Ishikawa (cell line): Measurements from ENCODE around the gene INSIG1.

Source experiments
- CEBPB ChIP-seq: IDR thresholded peaks from 2 replicates; pipeline ENCODE4 v1.6.1; 2012
- FOXM1 ChIP-seq: IDR thresholded peaks from 2 replicates; pipeline ENCODE4 v1.6.1; 2012; ENCODE audit warnings: low read depth, borderline replicate concordance
- NFIC ChIP-seq: IDR thresholded peaks from 2 replicates; pipeline ENCODE4 v1.6.1; 2012
- RAD21 ChIP-seq: IDR thresholded peaks from 2 replicates; pipeline ENCODE4 v1.6.1; 2012; ENCODE audit warnings: low read depth
- TCF12 ChIP-seq: IDR thresholded peaks from 2 replicates; pipeline ENCODE4 v1.6.1; 2012; ENCODE audit warnings: low read depth
- TF ChIP-seq, protein P1 (sequence below): IDR thresholded peaks from 2 replicates; pipeline ENCODE4 v1.6.1; 2012; ENCODE audit warnings: low read depth, mild to moderate bottlenecking

DNA sequence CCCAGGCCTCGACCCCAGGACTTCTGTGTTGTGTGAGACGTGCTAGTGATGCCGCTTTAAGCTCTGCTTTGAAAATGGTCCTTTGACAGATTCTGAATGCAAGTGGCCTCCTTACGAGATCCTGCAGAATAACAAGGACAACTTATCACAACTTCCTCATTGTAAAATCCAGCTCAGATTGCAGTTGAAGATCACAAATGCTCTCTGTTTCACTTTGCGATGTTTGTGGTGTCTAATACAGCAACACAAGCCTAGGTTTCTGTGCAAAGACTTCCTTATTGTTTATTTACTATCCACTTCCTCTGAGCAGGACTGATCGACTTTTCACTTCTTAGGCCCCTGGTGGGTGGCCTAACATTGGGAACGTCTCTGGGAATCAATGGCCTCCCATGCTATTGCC lies 31.7 kb upstream of the INSIG1 start:
- TF ChIP-seq FOXM1, result no peak
- TF ChIP-seq RAD21, result no peak
- TF ChIP-seq, protein P1, sequence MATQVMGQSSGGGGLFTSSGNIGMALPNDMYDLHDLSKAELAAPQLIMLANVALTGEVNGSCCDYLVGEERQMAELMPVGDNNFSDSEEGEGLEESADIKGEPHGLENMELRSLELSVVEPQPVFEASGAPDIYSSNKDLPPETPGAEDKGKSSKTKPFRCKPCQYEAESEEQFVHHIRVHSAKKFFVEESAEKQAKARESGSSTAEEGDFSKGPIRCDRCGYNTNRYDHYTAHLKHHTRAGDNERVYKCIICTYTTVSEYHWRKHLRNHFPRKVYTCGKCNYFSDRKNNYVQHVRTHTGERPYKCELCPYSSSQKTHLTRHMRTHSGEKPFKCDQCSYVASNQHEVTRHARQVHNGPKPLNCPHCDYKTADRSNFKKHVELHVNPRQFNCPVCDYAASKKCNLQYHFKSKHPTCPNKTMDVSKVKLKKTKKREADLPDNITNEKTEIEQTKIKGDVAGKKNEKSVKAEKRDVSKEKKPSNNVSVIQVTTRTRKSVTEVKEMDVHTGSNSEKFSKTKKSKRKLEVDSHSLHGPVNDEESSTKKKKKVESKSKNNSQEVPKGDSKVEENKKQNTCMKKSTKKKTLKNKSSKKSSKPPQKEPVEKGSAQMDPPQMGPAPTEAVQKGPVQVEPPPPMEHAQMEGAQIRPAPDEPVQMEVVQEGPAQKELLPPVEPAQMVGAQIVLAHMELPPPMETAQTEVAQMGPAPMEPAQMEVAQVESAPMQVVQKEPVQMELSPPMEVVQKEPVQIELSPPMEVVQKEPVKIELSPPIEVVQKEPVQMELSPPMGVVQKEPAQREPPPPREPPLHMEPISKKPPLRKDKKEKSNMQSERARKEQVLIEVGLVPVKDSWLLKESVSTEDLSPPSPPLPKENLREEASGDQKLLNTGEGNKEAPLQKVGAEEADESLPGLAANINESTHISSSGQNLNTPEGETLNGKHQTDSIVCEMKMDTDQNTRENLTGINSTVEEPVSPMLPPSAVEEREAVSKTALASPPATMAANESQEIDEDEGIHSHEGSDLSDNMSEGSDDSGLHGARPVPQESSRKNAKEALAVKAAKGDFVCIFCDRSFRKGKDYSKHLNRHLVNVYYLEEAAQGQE, result no peak
- no peak for TF ChIP-seq CEBPB
- TF ChIP-seq TCF12, result no peak
- no peak for TF ChIP-seq NFIC
